HG03469 (cell line): Measurements from ENCODE around the gene OSBPL8.
"Not testable (repeated sequence)": the region's sequence is repeated elsewhere in the genome, so short reads cannot be mapped to it uniquely, and the experiment has no call there.

Experiments
- ATAC-seq: cut with Tn5 transposase; IDR thresholded peaks from one replicate; pipeline ENCODE4 v1.9.1; 2021; ENCODE audit warnings: mild to moderate bottlenecking, moderate library complexity, moderate number of reproducible peaks; ENCODE audit not compliant: unreplicated experiment

OSBPL8 gene

GRCh38 chr12:76422543-76423438, 136.8 kb downstream of the OSBPL8 start:
- ATAC-seq: no peak

DNA sequence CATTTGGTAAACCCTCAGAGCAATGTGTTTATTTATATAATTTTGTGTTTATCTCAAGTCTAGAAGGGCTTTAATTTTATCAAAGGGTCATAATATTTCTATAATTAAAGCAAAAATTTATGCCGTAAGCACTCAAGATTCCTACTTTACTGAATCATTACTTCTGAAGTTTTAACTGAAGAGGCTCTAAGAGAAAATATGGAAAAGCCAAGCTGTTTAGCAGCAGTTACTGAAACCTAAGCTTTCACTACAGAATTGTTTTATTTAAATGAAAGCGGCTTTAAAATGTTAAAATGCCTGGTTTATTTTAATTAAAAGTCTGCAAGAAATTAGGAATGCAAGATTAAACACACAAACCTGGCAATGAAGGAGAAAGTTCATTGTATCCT, 137.4 kb downstream of the OSBPL8 start:
- ATAC-seq: no peak

GRCh38 chr12:76421046-76421445, 138.5 kb downstream of the OSBPL8 start:
- ATAC-seq: no peak

DNA sequence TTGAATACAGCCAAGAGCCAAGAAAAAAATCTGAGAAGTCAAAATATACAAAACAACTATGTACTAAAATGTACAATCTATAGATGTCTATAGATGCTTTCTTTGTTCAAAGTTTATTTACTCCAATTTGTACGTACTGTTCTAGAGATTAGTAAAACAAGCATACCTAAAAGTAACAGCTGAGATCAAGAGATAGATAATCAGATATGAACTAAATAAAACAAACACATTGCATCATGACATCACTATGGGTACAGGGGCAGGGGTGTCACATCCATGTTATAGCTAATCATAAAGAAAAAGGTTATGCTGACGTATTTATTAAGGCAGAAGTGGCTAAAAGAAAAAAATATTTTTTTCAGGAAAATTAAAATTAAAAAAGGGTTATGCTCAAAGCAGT, 139.3 kb downstream of the OSBPL8 start:
- ATAC-seq: no peak

DNA sequence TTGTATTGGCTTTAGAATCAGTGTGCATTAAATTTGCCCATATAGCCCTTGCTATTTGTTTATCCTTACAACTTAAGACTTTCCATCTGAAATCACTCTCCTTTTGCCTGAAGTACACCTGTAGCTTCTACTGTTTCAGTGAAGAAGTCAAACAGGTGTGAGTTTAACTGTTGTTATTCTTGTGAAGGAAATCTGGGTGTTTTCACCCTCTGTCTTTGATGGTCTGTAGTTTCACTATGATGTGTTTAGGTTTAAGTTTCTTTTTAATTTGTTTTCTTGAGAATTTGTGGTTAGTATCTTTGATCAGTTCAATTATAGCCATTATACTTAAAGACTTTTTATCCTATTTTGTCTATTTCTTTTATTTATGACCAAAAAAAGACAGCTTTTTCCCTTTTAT, 142.5 kb downstream of the OSBPL8 start:
- no peak for ATAC-seq

DNA sequence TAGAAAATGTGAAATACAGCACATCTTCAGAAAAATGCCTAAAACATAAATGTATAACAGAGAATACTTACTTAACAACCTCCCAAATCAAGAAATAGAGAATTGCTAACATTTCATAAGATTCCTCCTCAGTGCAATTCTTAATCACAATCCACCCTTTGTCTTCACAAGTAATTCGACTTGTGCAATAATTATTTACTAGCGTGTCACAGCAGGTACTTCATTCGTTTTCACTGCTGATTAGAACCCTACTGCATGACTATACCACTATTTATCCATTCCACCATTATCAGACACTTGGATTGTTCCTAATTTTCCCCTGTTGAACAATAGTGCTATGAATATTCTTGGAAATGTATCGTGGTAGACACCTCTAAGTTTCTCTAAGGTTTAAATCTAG, 146.4 kb downstream of the OSBPL8 start:
- no peak for ATAC-seq

DNA sequence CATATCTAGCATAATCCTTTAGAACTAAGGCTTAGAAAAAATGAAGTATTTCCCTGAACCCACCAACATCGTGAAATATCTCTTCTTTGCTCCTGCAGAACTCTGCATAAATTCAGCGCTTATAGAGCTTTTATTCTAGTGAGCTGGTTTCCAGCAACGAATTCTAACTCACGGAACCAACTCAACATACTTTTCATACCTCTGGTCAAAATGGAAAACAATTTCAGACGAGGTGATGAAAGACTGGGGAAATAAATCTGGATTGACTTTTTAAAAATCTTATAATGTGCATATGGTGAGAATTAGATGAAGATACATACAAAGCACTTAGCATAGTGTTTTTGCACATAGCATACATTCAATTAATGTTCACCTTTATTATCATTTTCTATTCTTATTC, 148.8 kb downstream of the OSBPL8 start:
- ATAC-seq: no peak

DNA sequence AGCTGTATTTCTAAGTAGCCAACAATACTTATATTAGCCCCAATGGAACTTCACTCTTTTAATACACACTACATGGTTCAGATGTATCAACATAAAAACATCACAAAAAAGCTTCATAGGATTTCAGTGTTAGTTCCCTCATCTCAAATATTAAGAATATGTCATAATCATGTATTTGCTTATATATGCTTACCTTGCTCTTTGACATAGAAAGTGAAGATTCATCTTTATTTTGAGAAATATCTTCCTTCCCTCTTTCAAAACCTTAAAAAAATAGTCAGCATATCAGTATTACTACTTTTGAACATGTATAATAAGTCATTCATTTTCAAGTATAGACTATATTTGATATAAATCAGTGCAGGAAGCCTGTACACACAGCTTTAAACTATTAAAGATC, 149.2 kb downstream of the OSBPL8 start:
- no peak for ATAC-seq

GRCh38 chr12:76409074-76409473, 150.5 kb downstream of the OSBPL8 start:
- ATAC-seq: no peak

- ATAC-seq: no peak
These were observed 151.9 kb downstream of the OSBPL8 start for GRCh38 chr12:76407710-76408109.

- ATAC-seq: no peak
These were observed 157.3 kb downstream of the OSBPL8 start for GRCh38 chr12:76402259-76402658.

- ATAC-seq: no peak
These were observed 159.4 kb downstream of the OSBPL8 start for GRCh38 chr12:76400136-76400535.

DNA sequence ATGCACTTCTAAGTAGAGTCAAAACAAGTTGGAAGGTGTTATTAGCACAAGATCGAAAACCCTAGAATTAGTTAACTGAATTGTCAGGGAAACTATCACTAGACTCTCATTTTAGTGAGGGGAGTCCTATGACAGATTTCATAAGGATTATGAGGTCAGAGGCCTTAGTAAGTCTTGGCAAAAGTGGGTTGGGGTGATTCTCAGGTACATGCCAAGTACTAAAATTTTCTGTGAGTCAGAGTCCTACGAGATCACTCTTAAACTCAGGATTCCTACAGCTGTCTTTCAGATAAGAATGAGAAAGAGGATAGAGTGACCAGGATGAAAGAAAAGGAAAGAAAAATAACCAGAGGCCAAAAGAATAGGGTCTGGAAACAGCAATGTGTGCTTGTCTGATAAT, 160.5 kb downstream of the OSBPL8 start:
- no peak for ATAC-seq

- ATAC-seq: no peak
These were observed 161.5 kb downstream of the OSBPL8 start for GRCh38 chr12:76398106-76398505.

- ATAC-seq: no peak
These were observed 168.1 kb downstream of the OSBPL8 start for GRCh38 chr12:76391461-76391860.

GRCh38 chr12:76387614-76388013, 172.0 kb downstream of the OSBPL8 start:
- no peak for ATAC-seq

DNA sequence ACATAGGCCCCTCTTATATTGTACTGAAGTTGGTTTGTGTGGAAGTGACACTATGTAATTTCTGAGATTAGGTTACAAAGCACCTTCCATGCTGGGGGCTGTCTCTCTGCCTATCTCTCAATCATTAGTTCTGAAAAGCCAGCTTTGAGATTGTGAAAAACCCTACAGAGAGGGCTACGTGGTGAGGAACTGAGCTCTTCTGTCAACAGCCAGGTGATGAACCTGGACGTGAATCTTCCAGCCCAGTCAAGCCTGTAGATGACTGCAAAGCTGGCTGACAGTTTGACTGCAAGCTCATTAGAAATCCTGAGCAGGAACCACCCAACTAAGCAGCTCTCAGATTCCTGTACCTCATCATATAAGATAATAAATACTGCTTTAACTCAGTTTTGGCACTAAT, 175.0 kb downstream of the OSBPL8 start:
- ATAC-seq: no peak

DNA sequence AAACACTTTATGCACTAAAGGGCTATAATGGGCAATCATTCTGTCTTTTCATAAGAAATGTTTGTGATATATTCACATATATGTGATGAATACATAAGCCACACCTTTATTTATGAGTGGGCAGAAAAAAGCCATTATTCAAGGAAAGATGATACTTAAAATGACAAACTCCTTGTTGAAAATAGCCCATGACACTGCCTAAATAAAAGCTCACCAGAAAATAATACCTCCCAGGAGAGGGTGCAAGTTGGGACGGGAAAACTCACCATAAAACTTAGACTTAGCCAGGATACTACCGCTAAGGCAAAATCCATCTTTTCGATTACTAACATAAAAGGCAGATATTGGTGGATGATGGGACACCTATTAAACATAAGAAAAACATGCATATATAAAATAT, 175.6 kb downstream of the OSBPL8 start:
- ATAC-seq: no peak

DNA sequence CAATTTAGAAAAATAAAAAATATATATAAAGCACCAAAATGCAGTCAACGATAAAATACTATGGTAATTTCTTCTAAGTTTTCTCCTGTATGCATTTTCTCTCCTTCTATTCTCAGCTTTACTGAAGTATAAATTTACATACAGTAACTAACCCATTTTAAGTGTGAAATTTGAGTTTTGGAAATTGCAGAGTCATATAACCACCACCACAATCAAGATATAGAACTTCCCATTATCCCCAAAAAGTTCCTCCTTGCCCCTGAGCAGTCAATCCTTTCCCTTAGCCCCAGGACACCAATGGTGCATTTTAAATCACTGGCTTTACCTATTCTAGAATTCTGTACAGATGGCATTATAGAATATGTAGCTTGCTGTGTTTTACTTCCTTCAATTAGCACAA, 180.3 kb downstream of the OSBPL8 start:
- ATAC-seq: no peak

GRCh38 chr12:76376876-76377275, 182.7 kb downstream of the OSBPL8 start:
- not testable (repeated sequence) for ATAC-seq

GRCh38 chr12:76375939-76376338, 183.6 kb downstream of the OSBPL8 start:
- ATAC-seq: no peak

DNA sequence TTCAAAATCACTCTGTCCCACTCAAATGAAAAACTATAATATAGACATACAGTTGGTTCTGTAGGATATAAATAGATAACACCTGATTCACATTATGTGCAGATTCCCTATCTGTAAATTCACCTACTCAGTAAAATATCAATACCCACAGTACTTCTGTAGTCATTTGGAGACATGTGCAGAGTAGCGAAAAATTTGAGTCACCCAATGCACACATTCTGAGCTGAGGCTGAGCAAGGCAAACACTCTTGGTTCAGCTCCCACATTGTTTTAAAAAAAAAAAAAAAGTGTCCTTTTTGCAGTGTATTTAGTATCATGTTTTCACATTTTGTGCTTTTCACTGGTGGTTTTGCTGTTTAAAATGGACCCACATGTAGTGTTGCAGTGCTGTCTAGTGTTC, 184.1 kb downstream of the OSBPL8 start:
- no peak for ATAC-seq
